ENCODE results near the gene VPS16. TPM values are rescaled to one million over a fixed set of nuclear protein-coding genes. Genes with fewer than 3 reads are reported as not detected.
A peak's percentile ranks its signal among the peaks of the same experiment; 100 is the strongest.

Gene VPS16
- total and polyA plus RNA-seq, 2 of the 13 experiments (the other 11 are each of a cell fraction or from before 2014, with no cell fraction given), result 34.2 to 35.4 TPM

DNA sequence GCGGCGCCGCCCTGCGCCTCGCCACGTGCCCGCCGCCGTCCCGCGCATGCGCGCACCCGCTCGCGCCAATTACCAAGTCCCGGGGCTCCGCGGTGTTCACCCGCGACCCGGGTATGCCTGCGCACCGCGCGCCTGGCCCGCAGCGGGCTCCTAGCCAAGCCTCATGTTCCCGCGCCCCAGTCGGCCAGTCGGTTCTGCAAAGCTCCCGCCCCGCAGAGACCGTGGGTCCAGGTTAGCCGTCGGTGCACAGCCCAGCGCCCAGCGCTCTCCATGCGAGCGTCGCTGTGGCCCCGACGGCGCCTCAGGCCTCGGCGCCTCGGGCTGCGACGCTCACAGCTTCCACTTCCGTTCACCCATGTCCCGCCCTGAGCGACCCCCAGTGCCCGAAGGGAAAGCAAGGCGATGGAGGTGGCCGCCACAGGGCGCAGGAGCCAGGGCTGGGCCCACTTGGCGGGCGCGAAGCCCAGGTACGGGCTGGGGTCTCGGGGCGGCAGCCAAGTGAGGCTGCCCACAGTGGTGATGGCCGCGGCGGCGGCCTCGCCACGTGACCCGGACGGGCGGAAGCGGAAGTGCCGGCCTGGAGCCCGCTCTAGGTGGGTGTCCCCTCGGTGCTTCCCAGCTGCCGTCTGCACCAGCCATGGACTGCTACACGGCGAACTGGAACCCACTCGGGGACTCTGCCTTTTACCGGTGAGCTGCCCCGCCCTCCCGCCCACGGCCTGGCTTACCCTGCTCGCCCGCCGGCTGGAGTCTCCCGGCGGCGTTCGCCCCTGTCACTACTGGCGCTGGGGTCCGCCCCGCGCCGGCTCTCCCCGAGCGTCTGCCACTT is at the start of gene VPS16, which contains the start of gene PCED1A (continued):
- TF ChIP-seq, protein P1, sequence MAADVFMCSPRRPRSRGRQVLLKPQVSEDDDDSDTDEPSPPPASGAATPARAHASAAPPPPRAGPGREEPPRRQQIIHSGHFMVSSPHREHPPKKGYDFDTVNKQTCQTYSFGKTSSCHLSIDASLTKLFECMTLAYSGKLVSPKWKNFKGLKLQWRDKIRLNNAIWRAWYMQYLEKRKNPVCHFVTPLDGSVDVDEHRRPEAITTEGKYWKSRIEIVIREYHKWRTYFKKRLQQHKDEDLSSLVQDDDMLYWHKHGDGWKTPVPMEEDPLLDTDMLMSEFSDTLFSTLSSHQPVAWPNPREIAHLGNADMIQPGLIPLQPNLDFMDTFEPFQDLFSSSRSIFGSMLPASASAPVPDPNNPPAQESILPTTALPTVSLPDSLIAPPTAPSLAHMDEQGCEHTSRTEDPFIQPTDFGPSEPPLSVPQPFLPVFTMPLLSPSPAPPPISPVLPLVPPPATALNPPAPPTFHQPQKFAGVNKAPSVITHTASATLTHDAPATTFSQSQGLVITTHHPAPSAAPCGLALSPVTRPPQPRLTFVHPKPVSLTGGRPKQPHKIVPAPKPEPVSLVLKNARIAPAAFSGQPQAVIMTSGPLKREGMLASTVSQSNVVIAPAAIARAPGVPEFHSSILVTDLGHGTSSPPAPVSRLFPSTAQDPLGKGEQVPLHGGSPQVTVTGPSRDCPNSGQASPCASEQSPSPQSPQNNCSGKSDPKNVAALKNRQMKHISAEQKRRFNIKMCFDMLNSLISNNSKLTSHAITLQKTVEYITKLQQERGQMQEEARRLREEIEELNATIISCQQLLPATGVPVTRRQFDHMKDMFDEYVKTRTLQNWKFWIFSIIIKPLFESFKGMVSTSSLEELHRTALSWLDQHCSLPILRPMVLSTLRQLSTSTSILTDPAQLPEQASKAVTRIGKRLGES (CRISPR knock-in tag; IDR thresholded peaks at IDR 0.05; ENCODE audit: borderline replicate concordance), result peak; percentile 90; the same call in 1 of the 2 replicates
- TF ChIP-seq RFX5 (IDR thresholded peaks at IDR 0.05; ENCODE audit: low read depth, low read length) (no peak), FLYWCH1 (CRISPR knock-in tag; IDR thresholded peaks at IDR 0.05) (no peak), ZNF513 (CRISPR knock-in tag; conservative IDR thresholded peaks at IDR 0.05) (no peak; the same call in 1 of the 2 replicates), MAX (IDR thresholded peaks at IDR 0.05) (peak; percentile 97), ETV5 (CRISPR knock-in tag; IDR thresholded peaks at IDR 0.05; ENCODE audit: borderline replicate concordance) (peak; percentile 93), ZNF772 (CRISPR knock-in tag; IDR thresholded peaks at IDR 0.05) (peak; percentile 67; the same call in 1 of the 2 replicates), REL (CRISPR knock-in tag; conservative IDR thresholded peaks at IDR 0.05) (peak; percentile 77; the same call in 1 of the 2 replicates), ZNF777 (CRISPR knock-in tag; IDR thresholded peaks at IDR 0.05) (peak; percentile 100)
- TF ChIP-seq, protein P2, sequence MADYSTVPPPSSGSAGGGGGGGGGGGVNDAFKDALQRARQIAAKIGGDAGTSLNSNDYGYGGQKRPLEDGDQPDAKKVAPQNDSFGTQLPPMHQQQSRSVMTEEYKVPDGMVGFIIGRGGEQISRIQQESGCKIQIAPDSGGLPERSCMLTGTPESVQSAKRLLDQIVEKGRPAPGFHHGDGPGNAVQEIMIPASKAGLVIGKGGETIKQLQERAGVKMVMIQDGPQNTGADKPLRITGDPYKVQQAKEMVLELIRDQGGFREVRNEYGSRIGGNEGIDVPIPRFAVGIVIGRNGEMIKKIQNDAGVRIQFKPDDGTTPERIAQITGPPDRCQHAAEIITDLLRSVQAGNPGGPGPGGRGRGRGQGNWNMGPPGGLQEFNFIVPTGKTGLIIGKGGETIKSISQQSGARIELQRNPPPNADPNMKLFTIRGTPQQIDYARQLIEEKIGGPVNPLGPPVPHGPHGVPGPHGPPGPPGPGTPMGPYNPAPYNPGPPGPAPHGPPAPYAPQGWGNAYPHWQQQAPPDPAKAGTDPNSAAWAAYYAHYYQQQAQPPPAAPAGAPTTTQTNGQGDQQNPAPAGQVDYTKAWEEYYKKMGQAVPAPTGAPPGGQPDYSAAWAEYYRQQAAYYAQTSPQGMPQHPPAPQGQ (CRISPR knock-in tag; IDR thresholded peaks at IDR 0.05; ENCODE audit: borderline replicate concordance), result no peak
- TF ChIP-seq, protein P3, sequence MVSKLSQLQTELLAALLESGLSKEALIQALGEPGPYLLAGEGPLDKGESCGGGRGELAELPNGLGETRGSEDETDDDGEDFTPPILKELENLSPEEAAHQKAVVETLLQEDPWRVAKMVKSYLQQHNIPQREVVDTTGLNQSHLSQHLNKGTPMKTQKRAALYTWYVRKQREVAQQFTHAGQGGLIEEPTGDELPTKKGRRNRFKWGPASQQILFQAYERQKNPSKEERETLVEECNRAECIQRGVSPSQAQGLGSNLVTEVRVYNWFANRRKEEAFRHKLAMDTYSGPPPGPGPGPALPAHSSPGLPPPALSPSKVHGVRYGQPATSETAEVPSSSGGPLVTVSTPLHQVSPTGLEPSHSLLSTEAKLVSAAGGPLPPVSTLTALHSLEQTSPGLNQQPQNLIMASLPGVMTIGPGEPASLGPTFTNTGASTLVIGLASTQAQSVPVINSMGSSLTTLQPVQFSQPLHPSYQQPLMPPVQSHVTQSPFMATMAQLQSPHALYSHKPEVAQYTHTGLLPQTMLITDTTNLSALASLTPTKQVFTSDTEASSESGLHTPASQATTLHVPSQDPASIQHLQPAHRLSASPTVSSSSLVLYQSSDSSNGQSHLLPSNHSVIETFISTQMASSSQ (IDR thresholded peaks at IDR 0.05; ENCODE audit: low read depth), result no peak
- TF ChIP-seq, protein P3 (CRISPR knock-in tag; IDR thresholded peaks at IDR 0.05; ENCODE audit: borderline replicate concordance), result peak; percentile 58
- TF ChIP-seq, protein P4, sequence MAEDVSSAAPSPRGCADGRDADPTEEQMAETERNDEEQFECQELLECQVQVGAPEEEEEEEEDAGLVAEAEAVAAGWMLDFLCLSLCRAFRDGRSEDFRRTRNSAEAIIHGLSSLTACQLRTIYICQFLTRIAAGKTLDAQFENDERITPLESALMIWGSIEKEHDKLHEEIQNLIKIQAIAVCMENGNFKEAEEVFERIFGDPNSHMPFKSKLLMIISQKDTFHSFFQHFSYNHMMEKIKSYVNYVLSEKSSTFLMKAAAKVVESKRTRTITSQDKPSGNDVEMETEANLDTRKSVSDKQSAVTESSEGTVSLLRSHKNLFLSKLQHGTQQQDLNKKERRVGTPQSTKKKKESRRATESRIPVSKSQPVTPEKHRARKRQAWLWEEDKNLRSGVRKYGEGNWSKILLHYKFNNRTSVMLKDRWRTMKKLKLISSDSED (CRISPR knock-in tag; IDR thresholded peaks at IDR 0.05), result no peak

All from HepG2 (cell line).